ENCODE measurements around the gene MEN1. TPM values are rescaled to one million over a fixed set of nuclear protein-coding genes. Genes with fewer than 3 reads are reported as not detected.

The MEN1 gene
- total RNA-seq, 1 donor from 2014 or later, result 8.7 TPM

DNA sequence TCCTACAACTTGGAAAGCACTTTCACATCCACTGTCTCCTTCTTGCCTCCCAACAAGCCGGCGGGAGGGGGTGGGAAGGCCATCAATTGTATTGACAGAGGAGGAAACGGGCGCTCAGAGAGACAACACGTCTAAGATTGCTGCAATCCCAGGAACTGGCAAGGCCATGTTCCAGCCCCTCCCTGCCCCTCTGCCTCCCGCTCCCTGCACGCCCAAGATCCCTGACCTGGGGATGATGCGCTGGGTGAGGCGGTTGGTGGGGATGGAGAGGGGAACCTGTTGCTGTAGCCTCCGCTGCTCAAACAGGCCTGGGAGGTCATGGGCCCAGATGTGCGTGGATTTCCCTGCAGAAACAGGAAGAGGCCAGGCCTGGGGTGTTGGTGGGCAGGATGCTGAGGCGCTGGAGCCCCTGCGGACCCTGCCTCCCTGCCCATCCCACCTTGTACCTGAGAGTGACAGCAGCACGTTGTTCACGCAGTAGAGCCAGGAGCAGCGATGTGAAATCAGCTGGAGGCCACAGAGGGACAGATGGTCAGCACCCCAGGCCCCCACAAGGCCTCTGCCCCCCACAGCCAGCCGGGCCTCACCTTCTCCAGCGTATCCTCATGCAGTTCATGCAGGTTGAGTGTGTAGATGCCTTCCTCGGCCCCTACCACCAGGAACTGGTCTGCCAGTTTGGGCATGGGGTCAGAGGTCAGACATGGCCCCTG is 14.1 kb downstream of the MEN1 start:
- no peaks in the 10 kb centered on the region for H3K27me3 ChIP-seq (ENCODE audit: low read depth)
- peaks cover 27% of the 10 kb centered on the region for H3K4me1 ChIP-seq
- TF ChIP-seq, protein P1, sequence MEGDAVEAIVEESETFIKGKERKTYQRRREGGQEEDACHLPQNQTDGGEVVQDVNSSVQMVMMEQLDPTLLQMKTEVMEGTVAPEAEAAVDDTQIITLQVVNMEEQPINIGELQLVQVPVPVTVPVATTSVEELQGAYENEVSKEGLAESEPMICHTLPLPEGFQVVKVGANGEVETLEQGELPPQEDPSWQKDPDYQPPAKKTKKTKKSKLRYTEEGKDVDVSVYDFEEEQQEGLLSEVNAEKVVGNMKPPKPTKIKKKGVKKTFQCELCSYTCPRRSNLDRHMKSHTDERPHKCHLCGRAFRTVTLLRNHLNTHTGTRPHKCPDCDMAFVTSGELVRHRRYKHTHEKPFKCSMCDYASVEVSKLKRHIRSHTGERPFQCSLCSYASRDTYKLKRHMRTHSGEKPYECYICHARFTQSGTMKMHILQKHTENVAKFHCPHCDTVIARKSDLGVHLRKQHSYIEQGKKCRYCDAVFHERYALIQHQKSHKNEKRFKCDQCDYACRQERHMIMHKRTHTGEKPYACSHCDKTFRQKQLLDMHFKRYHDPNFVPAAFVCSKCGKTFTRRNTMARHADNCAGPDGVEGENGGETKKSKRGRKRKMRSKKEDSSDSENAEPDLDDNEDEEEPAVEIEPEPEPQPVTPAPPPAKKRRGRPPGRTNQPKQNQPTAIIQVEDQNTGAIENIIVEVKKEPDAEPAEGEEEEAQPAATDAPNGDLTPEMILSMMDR (IDR thresholded peaks at IDR 0.05; ENCODE audit: borderline replicate concordance), result no peak
- H3K36me3 ChIP-seq, result peaks cover 24% of the 10 kb centered on the region
- no peaks in the 10 kb centered on the region for H3K9me3 ChIP-seq (replicated peaks)
- DNase-seq, result no peak
- H3K27ac ChIP-seq (replicated peaks), result no peak overlapping the region
- H3K4me3 ChIP-seq, result no peak overlapping the region
- intact Hi-C loops (cut with micrococcal nuclease), result no loop called here

DNA sequence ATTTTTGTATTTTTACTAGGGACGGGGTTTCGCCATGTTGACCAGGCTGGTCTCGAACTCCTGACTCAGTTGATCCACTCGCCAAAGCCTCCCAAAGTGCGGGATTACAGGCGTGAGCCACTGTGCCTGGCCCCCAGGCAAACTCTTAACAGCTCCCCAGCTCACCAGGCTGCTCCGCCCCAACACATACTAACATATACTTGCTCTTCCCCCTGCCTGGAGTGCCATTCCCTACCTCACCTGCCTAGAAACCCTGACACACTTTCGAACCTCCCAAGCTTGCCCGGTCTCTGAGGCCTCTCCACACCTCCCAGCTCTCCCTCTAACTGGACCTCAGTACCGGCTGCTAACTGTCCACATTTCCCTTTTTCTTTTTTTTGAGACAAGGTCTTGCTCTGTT is 15.8 kb downstream of the MEN1 start:
- TF ChIP-seq, protein P1 (IDR thresholded peaks at IDR 0.05; ENCODE audit: borderline replicate concordance), result no peak
- Histone ChIP-seq H3K27me3 (ENCODE audit: low read depth) (no peaks in the 10 kb centered on the region), H3K4me1 (peaks cover 17% of the 10 kb centered on the region), H3K9me3 (replicated peaks) (no peaks in the 10 kb centered on the region), H3K36me3 (peaks cover 35% of the 10 kb centered on the region), H3K4me3 (no peak overlapping the region), H3K27ac (replicated peaks) (peak overlapping the region; percentile 68)
- no peak for DNase-seq
- intact Hi-C loops (cut with micrococcal nuclease), result no loop called here

DNA sequence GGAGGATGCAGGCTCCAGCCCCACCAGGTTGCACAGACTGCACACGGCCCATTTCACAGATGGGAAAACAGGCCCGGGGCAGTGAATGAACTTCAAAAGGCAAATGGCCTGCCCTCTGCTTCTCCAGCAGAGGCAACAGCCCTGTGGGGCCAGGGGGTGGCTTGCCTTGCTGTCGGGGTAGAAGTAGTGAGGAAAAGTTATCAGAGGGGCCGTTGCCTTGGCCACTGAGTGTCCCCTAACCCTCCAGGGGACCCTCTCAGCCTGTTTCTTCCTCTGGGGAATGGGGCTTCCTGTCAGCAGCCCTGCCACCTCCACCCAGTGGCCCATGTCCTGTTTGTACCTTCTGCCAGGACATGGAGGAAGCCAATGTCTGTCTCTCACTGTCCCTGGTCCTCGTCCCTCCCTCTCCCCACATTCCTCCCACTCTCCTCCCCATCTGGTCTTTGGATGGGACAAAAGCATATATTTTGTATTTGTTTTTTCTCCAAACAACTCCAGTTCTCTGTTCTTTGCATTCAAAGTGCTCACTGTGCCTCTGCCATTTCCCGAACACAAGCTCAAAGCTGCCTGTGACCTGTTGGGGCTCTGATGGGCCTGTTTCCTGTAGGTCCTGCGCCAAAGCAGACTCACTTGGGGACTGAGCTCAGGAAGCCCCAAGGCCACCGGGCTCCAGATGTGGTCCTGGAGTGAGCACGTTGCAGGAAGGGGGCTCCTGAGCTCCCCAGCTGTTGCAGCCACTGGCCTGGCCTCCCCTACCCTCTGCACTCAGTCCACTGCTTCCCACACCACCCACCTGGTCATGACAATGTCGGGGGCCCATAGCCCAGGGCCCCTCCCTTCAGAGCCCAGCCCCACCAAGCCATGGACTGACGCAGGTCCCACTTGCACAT is 16.8 kb downstream of the MEN1 start:
- TF ChIP-seq, protein P1 (IDR thresholded peaks at IDR 0.05; ENCODE audit: borderline replicate concordance), result no peak
- Histone ChIP-seq H3K36me3 (peaks cover 45% of the 10 kb centered on the region), H3K9me3 (replicated peaks) (no peaks in the 10 kb centered on the region), H3K4me1 (peaks cover 17% of the 10 kb centered on the region), H3K27me3 (ENCODE audit: low read depth) (no peaks in the 10 kb centered on the region), H3K4me3 (no peak overlapping the region), H3K27ac (replicated peaks) (peak overlapping the region; percentile 68)
- intact Hi-C loops (cut with micrococcal nuclease), result no loop called here
- no peak for DNase-seq

DNA sequence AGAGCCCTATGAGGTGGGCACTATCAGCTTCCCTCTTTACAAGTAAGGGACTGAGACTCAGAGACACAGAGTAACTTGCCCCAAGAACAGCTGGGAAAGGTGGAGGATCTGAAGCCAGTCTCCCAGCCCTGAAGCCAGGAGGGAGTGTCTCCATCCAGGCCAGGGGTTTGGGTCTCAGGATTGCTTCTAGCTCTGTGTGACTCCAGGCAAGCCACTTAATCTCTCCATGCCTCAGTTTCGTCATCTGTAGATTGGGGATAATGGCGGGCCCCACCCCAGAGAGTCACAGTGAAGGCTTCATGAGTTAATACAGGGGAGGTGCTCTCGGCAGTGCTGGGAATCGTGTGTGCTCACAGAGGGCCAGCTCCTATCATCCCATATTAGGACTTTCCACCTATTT is 17.9 kb downstream of the MEN1 start:
- intact Hi-C loops (cut with micrococcal nuclease), result no loop called here
- TF ChIP-seq, protein P1 (IDR thresholded peaks at IDR 0.05; ENCODE audit: borderline replicate concordance), result no peak
- DNase-seq, result no peak
- H3K27ac ChIP-seq (replicated peaks), result no peak overlapping the region
- peaks cover 46% of the 10 kb centered on the region for H3K36me3 ChIP-seq
- no peak overlapping the region for H3K4me3 ChIP-seq
- H3K4me1 ChIP-seq, result peaks cover 17% of the 10 kb centered on the region
- no peaks in the 10 kb centered on the region for H3K27me3 ChIP-seq (ENCODE audit: low read depth)
- no peaks in the 10 kb centered on the region for H3K9me3 ChIP-seq (replicated peaks)

DNA sequence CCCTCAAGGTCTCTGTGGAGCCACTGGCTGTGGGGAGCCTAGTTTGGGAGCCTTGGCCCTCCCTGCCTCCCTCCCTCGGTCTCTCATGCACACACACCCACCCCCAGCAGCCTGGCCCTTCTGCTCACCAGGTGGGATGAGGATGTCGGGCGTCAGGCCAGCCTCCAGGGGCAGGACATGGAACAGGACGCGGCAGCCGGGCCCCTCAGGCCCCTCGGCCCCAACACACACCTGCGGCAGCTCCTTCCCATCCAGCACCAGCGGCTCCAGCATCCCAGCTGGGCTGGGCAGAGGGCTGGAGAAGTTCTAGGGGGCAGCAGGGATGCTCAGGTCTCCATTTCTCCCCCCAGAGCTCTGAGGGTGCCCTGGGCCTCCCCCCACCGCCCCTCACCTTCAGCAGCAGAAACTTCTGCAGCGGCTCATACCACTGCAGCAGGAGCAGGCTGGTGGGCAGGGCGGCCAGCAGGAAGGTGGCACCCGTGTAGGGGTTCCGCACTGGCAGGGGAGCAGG is 18.5 kb downstream of the MEN1 start:
- intact Hi-C loops (cut with micrococcal nuclease), result no loop called here
- H3K4me1 ChIP-seq, result peaks cover 17% of the 10 kb centered on the region
- no peak for DNase-seq
- TF ChIP-seq, protein P1 (IDR thresholded peaks at IDR 0.05; ENCODE audit: borderline replicate concordance), result no peak
- peaks cover 41% of the 10 kb centered on the region for H3K36me3 ChIP-seq
- H3K27me3 ChIP-seq (ENCODE audit: low read depth), result no peaks in the 10 kb centered on the region
- H3K9me3 ChIP-seq (replicated peaks), result no peaks in the 10 kb centered on the region
- H3K4me3 ChIP-seq, result no peak overlapping the region
- H3K27ac ChIP-seq (replicated peaks), result no peak overlapping the region
